ENCODE results near the gene BSG.

BSG gene

DNA sequence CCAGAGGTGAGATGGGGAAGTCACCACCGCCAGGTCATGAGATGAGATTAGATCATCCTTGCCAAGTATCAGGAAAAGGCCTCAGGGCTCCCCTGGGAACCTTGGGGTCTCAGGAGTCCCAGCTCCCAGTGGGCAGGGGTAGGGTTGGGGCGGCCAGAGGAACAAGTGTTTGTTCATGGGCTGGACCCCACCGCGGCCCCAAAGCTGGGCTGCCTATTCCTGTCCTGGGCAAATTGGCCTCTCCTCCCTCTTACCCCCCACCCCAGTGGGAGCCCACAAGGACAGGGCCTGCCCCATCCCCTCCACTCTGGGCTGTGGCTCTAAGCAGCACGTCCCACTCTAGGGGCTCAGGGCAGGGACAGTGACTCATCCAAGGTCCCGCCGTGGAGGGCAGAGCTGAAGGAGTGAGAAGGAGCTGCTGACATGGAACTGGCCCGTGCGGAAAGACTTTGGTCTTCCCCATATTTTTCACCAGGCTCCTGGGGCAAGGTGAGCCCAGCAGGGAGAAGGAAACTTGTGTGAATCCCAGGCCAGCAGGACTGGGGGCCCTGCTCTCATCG, 13.2 kb downstream of the BSG start:
- Histone ChIP-seq H3K36me3 (ENCODE audit: insufficient read depth, low read length) (peaks cover 22% of the 10 kb centered on the region; the same call in 1 of the 2 replicates), H3F3A (ENCODE audit: low read depth) (no peaks in the 10 kb centered on the region), H2AFZ (ENCODE audit: low read length) (no peak overlapping the region), H3K4me2 (ENCODE audit: low read depth, low read length, poor library complexity, severe bottlenecking) (no peak overlapping the region), H3K9me3 (ENCODE audit: insufficient read depth, low read depth, low read length) (no peaks in the 10 kb centered on the region), H4K20me1 (ENCODE audit: insufficient read depth, low read length, poor library complexity, severe bottlenecking) (peaks cover 3% of the 10 kb centered on the region), H3K9me2 (replicated peaks; ENCODE audit: low read depth, low read length) (no peaks in the 10 kb centered on the region), H3K9ac (ENCODE audit: low read depth, low read length, poor library complexity, severe bottlenecking) (no peak overlapping the region), H3K4me1 (ENCODE audit: insufficient read depth, low read length, poor library complexity, severe bottlenecking) (peaks cover 6% of the 10 kb centered on the region), H3K4me3 (ENCODE audit: low read length, poor library complexity, severe bottlenecking) (no peak overlapping the region), H3K27me3 (ENCODE audit: insufficient read depth, low read length, poor library complexity, severe bottlenecking) (no peaks in the 10 kb centered on the region), H3K79me2 (ENCODE audit: insufficient read depth, low read length) (no peaks in the 10 kb centered on the region)
- no peak for TF ChIP-seq EZH2phosphoT487 (IDR thresholded peaks at IDR 0.05; ENCODE audit: borderline replicate concordance)
- TF ChIP-seq, protein P1, sequence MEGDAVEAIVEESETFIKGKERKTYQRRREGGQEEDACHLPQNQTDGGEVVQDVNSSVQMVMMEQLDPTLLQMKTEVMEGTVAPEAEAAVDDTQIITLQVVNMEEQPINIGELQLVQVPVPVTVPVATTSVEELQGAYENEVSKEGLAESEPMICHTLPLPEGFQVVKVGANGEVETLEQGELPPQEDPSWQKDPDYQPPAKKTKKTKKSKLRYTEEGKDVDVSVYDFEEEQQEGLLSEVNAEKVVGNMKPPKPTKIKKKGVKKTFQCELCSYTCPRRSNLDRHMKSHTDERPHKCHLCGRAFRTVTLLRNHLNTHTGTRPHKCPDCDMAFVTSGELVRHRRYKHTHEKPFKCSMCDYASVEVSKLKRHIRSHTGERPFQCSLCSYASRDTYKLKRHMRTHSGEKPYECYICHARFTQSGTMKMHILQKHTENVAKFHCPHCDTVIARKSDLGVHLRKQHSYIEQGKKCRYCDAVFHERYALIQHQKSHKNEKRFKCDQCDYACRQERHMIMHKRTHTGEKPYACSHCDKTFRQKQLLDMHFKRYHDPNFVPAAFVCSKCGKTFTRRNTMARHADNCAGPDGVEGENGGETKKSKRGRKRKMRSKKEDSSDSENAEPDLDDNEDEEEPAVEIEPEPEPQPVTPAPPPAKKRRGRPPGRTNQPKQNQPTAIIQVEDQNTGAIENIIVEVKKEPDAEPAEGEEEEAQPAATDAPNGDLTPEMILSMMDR (conservative IDR thresholded peaks at IDR 0.05; ENCODE audit: low read length): no peak

DNA sequence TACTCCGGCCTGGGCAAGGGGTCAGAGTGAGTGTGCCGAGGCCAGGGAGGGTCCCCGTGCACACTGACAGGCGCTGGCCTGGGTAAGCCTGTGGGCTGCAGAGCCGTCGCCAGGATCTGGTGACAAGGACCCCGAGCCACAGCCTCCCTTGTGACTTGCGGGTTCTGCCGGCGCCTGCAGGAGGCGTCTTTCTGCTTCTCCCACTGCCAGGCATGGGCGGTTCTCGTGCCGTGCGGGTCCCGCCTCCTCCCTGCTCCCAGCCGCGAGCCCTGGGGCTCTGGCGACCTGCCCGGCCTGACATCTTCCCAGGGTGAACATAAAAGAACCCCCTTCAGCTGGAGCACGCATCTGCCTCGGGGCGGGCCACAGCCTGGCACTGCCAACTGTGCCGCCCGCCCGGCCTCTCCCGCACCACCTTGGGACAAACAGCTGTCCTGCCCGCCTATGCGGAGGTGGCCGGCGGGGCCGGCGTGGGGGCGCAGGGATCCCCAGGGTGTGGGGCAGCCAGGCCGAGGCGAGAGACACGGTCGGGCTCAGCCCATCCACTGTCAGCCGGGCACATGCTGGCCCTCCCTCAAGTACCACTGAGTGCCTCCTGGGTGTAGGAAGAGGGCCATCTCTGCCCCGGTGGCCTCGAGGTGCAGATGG, 15.8 kb downstream of the BSG start:
- Histone ChIP-seq H2AFZ (ENCODE audit: low read length) (no peak overlapping the region), H3K27me3 (ENCODE audit: insufficient read depth, low read length, poor library complexity, severe bottlenecking) (no peaks in the 10 kb centered on the region), H4K20me1 (ENCODE audit: insufficient read depth, low read length, poor library complexity, severe bottlenecking) (no peaks in the 10 kb centered on the region), H3K9me2 (replicated peaks; ENCODE audit: low read depth, low read length) (no peaks in the 10 kb centered on the region), H3F3A (ENCODE audit: low read depth) (no peaks in the 10 kb centered on the region), H3K36me3 (ENCODE audit: insufficient read depth, low read length) (peaks cover 8% of the 10 kb centered on the region; the same call in 1 of the 2 replicates), H3K4me2 (ENCODE audit: low read depth, low read length, poor library complexity, severe bottlenecking) (peak overlapping the region; percentile 24), H3K4me3 (ENCODE audit: low read length, poor library complexity, severe bottlenecking) (no peak overlapping the region), H3K79me2 (ENCODE audit: insufficient read depth, low read length) (no peaks in the 10 kb centered on the region), H3K9ac (ENCODE audit: low read depth, low read length, poor library complexity, severe bottlenecking) (no peak overlapping the region), H3K9me3 (ENCODE audit: insufficient read depth, low read depth, low read length) (no peaks in the 10 kb centered on the region), H3K4me1 (ENCODE audit: insufficient read depth, low read length, poor library complexity, severe bottlenecking) (peaks cover 6% of the 10 kb centered on the region)
- TF ChIP-seq EZH2phosphoT487 (IDR thresholded peaks at IDR 0.05; ENCODE audit: borderline replicate concordance): no peak
- TF ChIP-seq, protein P1 (conservative IDR thresholded peaks at IDR 0.05; ENCODE audit: low read length): peak; percentile 61

DNA sequence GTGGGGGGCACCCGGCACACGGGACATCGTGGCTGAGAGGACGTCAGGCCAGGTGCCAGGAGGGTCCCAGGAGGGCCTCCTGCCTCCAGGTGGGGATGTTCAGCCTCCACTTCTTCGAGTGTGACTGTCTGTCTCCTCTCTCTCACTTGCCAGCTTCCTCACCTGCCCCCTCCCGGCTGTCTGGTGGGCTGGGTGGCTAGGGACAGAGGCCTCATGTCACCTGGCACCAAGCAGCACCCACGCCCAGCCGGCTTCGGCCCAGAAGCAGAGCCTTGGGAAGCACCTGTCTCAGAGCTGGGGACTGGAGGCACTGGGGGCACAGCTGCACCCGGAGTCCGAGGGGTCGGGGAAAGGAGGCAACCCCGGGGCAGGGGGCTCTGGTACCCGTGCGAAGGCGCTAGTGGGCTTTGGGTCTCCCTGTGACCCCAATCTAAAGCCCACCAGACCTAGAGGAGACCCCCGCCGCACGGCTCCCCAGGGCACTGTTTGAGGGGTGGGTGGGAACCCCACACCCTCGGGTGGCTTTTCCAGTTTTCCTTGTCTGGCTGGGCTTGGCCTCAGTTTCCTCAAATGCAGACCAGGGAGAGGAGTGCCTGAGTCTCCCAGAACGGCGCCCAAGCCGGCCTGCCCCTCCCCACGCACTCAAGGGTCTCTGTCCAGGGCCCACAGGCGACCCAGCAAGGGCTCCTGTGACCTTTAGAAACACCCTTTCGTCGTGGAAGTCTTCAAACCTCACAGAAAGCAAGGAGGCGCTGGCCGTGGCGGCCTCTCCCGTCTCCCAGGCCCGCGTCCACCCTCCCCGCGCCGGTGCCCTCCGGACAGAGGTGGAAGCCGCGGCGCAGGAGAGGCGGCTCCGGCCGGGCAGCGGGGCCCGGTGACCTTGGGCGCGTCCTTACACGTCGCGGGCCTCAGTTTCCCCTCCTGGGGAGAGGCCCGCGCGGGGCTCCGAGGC, 16.6 kb downstream of the BSG start:
- H2AFZ ChIP-seq (ENCODE audit: low read length): no peak overlapping the region
- no peaks in the 10 kb centered on the region for H3K9me2 ChIP-seq (replicated peaks; ENCODE audit: low read depth, low read length)
- no peaks in the 10 kb centered on the region for H4K20me1 ChIP-seq (ENCODE audit: insufficient read depth, low read length, poor library complexity, severe bottlenecking)
- H3K4me2 ChIP-seq (ENCODE audit: low read depth, low read length, poor library complexity, severe bottlenecking): peak overlapping the region; percentile 24
- no peaks in the 10 kb centered on the region for H3K27me3 ChIP-seq (ENCODE audit: insufficient read depth, low read length, poor library complexity, severe bottlenecking)
- H3K4me1 ChIP-seq (ENCODE audit: insufficient read depth, low read length, poor library complexity, severe bottlenecking): peaks cover 6% of the 10 kb centered on the region
- H3K9ac ChIP-seq (ENCODE audit: low read depth, low read length, poor library complexity, severe bottlenecking): no peak overlapping the region
- no peak for TF ChIP-seq EZH2phosphoT487 (IDR thresholded peaks at IDR 0.05; ENCODE audit: borderline replicate concordance)
- TF ChIP-seq, protein P1 (conservative IDR thresholded peaks at IDR 0.05; ENCODE audit: low read length): no peak
- no peak overlapping the region for H3K4me3 ChIP-seq (ENCODE audit: low read length, poor library complexity, severe bottlenecking)
- no peaks in the 10 kb centered on the region for H3K79me2 ChIP-seq (ENCODE audit: insufficient read depth, low read length)
- 0 out of 2 replicates have a peak, but pooled peaks cover under 1% of the 10 kb centered on the region for H3K36me3 ChIP-seq (ENCODE audit: insufficient read depth, low read length)
- H3F3A ChIP-seq (ENCODE audit: low read depth): no peaks in the 10 kb centered on the region
- H3K9me3 ChIP-seq (ENCODE audit: insufficient read depth, low read depth, low read length): no peaks in the 10 kb centered on the region

Measured in Loucy (cell line).